Activated T-cell treated with anti-CD3 and anti-CD28 coated beads for 1 hour (primary cell): ENCODE results near the gene EIF3A.
"Not testable (repeated sequence)": the region's sequence is repeated elsewhere in the genome, so short reads cannot be mapped to it uniquely, and the experiment has no call there.

Experiments
- DNase-seq: peaks from one replicate; pipeline ENCODE4 v3.0.0-alpha.2; 2020; ENCODE audit warnings: low read depth

EIF3A gene

DNA sequence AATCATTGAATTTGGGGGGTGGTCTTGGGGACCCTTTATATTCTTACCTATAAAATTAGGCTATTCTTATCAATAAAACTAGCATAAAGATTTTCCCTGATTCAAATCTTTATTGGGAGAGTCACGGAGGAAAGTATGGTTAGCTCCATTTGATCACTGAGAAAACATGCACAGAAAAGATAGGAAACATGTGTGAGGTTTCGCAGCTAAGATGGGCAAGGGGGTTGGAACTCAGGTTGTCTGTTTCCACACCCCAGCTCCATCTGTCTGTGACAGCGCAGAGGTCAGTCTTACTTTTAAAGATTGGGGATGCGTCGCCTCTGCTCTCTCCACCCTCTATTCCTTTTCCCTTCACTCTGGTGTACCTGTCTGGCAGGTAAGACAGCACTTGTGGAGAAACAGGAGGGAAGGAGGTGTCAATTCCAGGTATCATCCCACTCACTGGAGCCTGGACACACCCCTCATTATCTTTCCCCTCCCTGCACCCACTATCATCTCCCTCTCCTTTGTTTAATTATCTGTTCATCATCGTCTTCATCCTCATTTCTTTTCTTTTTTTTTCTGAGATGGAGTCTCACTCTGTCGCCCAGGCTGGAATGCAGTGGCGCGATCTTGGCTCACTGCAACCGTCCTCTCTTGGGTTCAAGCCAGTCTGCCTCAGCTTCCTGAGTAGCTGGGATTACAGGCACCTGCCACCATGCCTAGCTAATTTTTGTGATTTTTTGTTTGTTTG lies 20.9 kb upstream of the EIF3A start:
- DNase-seq = no peak

DNA sequence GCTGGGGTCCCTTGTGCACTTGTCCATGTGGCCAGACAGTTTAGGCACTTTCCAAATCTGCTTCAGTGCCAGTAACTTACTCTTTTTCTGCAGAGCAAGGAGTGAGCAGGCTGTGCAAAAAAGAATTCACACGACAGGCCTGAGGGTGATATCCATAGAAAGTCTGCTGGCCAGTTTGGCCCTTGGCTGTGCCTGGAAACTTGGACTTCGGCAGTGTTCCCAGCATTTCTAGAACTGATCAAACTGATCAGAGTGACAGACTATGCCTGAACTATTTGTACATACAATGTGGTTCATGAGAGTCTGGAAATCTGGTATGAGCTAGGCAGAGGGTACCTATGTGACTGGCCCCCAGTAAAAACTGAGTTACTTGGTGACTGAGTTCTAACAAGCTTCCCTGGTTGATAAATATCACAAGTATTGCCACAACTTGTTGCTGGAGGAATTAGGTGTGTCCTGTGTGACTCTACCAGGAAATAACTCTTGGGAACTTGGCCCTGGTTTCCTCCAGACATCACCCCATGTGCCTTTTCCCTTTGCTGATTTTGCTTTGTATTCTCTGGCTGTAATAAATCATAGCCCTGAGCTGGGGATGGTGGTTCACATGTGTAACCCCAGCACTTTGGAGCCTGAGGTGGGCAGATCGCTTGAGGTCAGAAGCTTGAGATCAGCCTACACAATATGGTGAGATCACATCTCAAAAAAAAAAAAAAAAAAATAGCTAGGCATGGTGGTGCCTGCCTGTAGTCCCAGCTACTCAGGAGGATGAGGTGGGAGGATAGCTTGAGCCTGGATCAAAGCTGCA lies 20.0 kb upstream of the EIF3A start:
- no peak for DNase-seq

DNA sequence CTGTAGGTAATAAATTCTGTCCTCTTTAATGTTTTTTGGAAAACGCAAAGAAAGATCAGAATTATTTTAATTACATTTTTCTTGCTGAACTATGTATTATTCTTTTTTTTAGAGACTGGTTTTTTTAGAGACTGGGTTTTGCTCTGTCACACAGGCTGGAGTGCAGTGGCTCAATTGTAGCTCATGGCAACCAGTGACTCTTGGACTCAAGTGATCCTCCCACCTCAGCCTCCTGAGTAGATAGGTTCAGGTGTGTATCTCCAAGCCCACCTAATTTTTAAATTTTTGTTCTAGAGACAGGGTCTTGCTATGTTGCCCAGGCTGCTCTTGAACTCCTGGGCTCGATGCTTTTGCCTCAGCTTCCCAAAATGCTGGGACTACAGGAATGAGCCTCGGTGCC lies 18.0 kb upstream of the EIF3A start:
- no peak for DNase-seq

DNA sequence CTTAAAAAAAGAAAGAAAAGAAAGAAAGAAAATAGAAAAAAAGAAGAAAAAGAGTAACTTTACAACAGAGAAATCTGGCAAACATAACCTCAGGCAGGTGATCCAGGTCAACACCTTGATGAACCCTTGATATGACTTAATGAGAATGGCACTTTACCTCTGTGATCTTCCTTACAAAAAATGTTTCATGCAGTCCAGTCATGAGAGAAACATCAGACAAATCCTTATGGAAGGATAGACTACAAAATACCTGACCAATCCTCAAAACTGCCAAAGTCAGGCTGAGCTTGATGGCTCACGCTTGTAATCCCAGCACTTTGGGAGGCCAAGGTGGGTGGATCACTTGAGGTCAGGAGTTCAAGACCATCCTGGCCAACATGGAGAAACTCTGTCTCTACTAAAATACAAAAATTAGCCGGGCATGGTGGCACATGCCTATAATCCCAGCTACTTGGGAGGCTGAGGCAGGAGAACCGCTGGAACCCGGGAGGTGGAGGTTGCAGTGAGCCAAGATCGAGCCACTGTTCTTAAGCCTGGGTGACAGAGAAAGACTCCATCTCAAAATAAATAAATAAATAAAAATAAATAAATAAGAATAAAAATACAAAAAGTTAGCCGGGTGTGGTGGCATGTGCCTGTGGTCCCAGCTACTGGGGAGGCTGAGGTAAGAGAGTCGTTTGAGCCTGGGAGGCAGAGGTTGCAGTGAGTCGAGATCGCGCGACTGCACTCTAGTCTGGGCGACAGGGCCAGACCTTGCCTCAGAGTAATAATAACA lies 16.2 kb upstream of the EIF3A start:
- not testable (repeated sequence) for DNase-seq

DNA sequence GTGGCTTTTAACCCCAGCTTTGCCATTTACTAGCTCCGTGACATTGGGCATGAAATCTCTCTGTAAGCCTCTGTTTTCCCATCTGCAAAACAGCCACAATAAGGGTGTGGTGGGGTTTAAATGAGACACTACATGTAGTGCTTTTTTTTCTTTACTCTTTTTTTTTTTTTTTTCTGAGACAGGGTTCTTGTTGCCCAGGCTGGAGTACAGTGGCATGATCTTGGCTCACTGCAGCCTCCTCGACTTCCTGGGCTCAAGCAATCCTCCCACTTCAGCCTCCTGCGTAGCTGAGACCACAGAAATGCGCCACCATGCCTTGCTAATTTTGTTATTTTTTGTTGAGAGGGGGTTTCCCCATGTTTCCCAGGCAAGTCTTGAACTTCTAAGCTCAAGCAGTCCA lies 15.0 kb upstream of the EIF3A start:
- DNase-seq = no peak

DNA sequence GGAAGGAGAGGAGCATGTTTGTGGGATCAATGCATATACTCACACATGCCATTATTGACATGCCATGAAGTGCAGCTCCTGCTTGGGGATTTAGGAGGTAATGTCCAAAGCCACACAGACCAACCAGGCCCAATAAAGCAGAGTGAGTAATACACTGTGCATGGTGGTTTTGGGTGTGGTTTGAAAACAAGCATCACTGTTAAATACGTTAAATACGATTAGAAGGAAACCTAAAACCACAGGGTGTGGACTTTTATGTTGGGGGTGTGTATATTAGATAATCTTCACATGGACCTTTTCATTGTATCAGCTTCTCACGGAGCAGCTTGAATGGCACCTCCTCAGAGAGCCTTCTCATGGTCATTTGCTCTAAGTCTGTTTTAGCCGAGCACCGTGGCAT lies 10.4 kb upstream of the EIF3A start:
- DNase-seq = no peak

DNA sequence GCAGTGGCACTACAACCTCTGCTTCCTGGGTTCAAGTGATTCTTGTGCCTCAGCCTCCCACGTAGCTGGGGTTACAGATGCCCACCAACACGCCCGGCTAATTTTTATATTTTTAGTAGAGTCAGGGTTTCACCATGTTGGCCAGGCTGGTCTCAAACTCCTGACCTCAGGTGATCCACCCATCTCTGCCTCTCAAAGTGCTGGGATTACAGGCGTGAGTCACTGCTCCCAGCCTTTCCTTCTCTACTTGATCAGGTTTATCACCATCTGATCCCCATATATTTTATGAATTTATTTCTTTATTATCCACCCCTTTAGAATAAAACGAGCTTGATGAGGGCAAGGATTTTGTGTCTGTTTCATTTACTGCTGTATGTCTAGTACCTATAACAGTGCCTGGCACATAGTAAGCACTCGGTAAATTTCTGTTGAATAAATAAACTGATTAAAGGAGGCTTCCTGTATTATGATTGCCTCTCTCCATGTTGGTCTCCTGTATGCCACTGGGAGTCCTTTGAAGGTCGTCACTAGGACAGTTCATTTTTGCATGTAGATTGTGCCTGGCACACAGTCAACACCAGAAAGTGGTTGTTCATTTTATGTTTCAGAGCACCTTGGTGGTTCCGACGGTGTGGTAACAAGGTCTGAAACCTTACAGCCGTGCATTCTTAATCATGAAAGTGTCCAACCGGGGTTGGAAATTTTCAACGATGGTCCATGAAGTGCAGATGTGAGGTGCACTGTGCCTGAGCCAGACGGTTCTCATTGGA lies 9.6 kb upstream of the EIF3A start:
- no peak for DNase-seq

DNA sequence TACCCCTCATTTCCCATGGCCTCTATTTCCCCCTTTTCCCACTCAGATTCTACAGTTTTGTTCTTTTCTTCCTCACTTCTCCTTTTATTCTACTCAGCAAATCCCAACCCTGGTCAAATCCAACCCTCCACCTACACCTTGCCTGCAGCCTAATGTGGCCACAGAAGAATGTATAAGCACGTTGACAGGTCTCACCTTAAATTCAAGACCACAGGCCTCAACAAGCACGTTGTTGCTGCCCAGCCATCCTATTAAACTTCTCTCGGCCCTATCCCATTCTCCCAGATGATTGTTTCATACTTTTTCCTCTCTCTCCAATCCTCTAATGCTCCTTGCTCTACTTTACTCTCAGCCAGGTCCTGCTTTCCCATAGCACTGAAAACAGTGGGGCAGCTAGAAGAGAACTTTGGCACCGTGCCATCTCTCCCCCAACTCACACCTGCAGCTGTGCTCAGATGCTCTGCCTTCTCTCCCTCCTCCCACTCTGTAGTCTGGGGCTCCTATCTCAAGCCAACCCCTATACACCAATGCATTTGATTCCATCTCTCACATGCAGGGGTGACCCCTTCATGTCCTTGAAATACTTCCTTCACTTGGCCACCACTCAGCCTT lies 6.8 kb upstream of the EIF3A start:
- no peak for DNase-seq

DNA sequence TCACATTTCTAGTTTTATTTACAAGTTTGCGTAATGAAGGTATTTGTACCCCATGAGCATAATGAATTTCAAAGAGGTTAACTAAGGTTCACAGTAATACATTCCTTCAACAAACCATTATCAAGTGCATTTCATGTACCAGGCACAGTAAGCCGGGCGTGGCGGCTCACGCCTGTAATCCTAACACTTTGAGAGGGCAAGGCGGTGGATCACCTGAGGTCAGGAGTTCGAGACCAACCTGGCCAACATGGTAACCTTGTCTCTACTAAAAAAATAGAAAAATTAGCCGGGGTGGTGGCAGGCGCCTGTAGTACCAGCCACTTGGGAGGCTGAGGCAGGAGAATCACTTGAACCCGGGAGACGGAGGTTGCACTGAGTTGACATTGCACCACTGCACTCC lies 4.3 kb upstream of the EIF3A start:
- DNase-seq = no peak

DNA sequence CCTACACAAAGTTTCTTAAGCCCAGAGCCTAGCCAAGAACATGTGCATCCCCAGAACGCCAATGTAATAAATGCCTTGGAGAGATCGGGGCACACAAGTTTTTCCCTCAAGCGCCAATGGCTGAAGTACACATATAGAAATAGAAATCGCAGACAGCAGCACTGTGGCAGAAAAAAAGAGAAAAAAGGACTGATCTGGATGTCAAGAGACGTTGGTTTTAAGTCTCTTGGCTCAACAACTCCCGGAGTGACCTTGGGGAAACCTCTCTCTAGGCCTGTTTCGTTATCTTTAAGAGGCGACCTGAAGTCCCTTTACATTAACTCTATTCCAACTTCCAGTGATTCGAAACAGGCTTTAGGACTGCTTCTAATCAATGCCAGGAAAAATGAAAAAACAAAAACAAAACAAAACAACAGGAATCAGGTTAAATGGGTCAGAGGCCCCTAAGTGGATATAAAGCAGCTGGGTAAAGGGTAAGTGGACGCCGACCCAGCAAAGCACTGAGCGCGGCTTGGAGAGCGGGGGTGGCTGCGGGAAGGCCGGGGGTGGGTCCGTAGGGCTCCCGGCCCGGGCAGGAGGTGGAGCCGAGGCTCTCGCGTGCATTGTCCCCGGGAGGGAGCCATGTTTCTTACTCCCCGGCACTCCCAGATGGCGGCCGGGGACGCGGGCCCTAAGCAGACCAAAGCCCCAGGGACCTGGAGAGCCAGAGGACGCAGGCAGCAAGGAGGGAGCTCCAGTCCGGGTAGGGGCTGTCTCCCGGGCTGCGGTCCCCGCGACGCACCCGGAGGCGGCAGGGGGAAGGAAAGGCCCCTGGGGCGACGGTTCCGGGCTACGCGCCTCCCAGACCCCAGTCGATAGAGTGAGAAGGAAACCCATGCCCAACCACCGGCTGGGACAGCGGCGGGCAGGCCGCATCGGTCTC lies 757 bp downstream of the EIF3A start:
- peak; percentile 44 for DNase-seq

DNA sequence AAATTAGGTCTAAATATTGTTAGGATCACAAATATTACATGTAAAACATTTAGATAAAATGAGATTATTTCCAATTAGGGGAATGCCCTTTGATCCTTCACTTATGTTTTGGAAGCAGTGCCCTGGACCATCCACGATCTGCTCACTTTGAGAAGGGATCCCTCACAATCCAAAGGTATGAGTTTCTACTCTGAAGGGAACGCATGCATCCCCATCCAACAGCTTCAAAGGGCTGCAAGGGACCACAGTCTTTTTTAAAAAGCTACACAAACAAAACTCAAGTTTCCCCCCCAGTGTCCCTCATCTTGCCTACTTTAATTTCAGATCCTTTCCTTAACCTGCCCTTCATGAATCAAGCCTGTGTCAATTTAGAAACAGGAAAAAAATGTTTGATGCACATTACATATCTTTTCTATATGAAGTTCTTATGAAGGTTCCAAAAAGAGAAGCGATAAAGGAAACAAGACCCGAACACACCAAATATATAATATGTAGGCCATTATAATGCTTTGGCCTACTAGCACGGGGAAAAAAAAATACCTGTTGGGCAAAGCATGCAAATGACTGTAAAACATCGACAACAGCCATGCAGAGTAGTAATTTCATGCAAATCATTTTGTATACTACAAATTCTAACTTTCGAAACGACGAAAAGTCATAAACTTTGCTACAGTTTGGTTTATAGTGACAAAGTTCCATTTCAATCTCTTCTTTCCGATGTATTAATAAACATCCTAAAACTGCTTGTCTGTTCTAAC lies 2.0 kb downstream of the EIF3A start:
- no peak for DNase-seq

DNA sequence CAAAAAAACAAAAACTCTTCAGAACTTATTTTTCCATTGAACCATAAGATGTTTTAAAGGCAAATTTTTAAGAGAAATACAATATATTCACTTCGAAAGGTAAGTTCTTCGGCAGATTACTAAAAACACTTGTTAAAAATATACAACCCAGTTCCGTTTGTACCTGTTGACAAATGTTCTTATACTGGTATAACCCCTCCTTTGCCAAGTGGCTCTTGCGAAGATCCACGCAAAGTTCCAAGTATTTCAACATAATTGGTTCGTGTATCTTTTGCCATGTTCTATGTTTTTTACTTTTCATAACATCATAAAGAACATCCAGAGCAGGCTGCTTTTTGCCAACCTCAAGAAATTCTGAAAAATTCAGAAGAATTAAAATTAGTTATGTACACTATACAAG lies 7.0 kb downstream of the EIF3A start:
- DNase-seq = no peak

DNA sequence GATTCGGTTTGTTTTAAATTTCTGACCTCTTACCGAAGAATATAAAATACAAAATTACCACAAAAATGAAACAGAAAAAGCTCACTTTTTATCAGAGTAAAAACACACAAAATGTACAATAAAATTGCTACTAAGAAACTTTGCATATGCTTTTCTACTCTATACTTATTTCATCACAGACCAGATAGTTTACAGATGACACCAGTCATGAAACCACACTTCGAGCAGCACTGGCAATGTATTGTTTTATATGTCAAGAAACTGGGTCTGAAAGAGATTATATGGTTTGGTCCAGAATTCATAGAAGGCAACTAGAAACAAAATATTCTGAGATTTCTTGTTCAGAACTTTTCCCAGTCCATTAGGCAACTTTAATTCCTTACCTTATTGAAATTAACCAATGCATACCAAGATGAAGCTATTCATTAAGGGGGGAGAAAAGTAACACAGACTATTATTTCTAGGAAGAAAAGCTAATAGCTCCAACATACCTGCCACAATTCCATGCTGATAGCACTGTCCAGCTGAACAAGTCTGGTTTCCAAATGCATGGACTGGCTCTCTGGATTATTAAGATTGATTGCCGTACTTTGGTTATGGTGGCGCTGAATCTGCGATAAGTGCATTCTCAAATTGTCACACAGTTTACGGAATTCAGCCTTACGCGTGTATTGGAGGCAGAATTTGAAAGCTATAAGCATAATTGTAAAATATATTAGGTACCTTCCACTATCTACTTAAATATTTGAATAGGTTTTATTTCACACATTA lies 10.0 kb downstream of the EIF3A start:
- no peak for DNase-seq

DNA sequence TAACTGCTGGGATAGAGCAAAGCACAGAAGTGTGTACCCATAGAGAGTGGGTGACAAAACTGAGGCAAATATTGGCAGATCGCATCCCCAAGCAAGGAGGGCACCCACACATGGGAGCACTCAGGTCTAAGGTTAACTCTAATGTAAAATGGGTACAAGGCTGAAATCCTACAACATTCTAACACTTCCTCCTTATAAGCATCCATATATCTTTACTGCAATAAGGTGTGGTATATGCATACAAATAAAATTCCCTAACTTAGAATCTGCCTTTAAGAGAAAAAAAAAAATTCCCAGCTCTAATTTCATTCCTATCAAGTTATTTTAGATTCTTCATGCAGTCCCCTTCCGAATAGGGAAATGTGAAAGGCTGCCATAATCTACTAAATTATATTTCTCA lies 18.7 kb downstream of the EIF3A start:
- no peak for DNase-seq

DNA sequence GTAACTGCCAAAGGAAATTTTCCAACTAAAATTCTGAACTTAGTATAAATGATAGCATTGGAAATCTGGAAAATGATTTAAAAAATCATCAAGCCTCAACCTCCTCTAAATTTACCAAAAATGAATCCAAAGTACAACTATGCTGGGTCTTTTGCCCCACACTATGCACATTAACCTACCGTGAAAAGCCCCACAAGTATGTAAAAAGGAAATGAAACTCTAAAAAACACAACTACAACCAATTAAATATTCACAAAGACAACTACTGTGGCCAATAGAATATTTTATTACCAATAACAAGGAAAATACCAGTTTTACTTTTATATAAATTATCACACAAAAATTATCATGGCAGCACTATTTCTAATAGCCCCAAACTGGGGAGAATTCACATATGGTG lies 19.3 kb downstream of the EIF3A start:
- DNase-seq = no peak

DNA sequence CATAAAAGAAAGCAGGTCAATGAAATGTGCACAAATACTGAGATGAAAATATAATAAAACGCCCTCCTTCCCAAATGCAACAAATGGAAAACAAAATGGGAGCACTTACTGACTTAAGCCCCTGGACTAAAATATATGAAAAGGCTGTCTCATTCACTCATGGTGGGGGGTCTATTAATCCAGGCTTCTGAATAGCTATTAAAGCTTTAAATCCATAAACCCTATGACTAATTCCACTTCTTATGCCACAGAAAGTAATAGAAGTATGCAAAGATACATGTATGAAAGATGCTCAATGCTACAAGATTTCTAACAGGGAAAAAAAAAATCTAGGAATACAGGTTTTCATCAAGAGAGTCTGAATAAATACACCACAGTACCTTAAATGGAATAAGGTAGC lies 20.5 kb downstream of the EIF3A start:
- DNase-seq = no peak

DNA sequence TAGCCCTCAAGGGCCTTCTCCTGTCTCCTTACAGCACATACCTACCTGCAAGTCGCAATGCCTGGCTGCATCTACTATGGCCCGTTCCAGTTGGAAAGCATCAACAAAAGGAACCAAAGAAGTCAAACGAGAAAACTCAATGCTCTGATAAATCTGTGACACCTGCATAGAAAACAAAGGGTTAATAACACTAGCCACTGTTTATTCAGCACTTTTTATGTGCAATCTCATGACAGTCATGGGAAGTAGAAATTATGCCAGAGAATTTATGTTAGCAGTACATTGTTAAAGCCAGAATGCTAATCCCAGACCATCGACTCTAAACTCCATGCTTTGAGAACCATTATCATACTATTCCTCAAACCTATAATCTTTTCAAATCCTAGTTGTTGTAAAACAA lies 21.1 kb downstream of the EIF3A start:
- DNase-seq = no peak

DNA sequence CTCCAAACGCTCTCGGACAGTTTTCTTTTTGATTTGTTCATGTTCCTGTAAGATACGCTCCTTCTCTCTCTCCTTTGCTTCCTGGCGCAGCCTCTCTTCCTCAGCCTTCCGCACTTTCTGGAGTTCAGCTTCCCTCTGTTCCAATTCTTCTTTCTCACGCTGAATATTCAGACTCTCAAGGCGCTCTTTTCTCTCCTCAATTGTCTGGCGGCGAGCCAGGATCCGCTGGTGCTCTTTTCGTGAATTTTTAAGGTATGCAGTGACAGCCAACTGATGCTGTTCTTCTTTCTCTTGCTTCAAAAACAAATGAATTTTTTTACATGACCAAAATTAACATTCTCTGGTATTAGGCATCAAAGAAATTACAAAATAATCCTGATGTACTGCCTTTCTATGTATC lies 22.6 kb downstream of the EIF3A start:
- no peak for DNase-seq

DNA sequence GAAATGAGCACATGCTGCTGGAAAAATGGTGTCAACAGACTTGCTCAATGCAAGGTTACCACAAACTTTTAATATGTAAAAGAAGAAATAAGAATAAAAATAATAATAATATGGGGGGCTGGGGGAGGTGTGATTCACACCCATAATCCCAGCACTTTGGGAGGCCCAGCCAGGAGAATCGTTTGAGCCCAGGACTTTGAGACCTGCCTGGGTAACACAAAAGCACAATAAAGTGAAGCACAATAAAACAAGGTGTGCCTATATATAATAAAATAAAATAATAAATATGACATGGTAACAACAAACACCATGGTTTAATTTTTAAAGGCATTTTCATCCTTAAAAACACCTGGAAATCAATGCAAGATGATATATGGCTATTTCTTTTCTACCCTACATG lies 25.1 kb downstream of the EIF3A start:
- DNase-seq = no peak
